HUES48 (cell line): Measurements from ENCODE around the gene TLK2.
A peak's percentile ranks its signal among the peaks of the same experiment; 100 is the strongest.

Experiments used
- H3K27ac ChIP-seq: one replicate; pipeline ENCODE4 v1.7.0; 2013; ENCODE audit warnings: low read depth, low read length, inconsistent platforms
- H3K27me3 ChIP-seq: 2 replicates; pipeline ENCODE4 v1.6.1; 2013; ENCODE audit warnings: mild to moderate bottlenecking, low read length; ENCODE audit not compliant: control insufficient read depth, insufficient read depth
- H3K36me3 ChIP-seq: 2 replicates; pipeline ENCODE4 v1.6.1; 2013; ENCODE audit warnings: low read length; ENCODE audit not compliant: control insufficient read depth, insufficient read depth
- H3K4me1 ChIP-seq: 2 replicates; pipeline ENCODE4 v1.6.1; 2013; ENCODE audit warnings: mild to moderate bottlenecking, low read length; ENCODE audit not compliant: control insufficient read depth, insufficient read depth
- H3K4me3 ChIP-seq: 2 replicates; pipeline ENCODE4 v1.5.1; 2013; ENCODE audit warnings: mild to moderate bottlenecking, low read depth, low read length
- H3K9ac ChIP-seq: 2 replicates; pipeline ENCODE4 v1.6.1; 2013; ENCODE audit warnings: mild to moderate bottlenecking, low read depth, low read length, moderate library complexity
- H3K9me3 ChIP-seq: 2 replicates; pipeline ENCODE4 v1.6.1; 2013; ENCODE audit warnings: low read length; ENCODE audit not compliant: control insufficient read depth, insufficient read depth

The TLK2 gene

DNA sequence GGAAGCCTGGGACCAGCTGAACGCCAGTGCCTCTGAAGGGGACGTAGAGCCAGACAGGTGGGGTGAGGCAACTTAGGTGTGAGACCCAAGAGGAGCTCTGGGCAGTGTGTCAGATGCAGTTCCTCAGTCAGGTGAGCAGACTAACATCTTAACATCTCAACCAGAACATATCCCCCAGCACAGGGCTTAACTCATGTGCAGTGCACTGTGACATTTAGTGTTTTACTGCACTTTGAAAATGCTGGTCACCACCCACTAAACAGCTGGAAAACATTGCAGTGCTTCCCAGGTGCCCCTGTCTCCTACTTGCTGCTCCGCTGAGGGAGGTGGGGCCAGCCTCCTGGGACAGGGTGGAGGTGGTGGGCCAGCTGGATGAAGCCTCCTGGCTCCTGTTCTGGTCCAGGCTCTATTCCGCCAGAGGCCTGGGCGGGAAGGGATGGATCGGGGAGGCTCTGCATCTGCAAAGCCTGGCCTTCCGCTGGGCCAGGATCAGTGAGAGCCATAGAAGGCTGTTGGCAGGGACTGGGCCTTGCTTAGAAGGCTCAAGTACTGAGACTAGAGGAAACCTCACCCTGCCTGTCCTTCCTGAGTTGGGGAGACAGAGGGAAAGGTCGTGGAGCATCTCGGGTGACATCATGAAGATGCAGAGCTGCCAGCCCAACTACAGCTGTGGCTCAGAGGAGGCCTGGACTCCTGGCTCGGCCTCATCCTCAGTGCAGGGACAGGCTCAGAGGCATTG is 141.0 kb downstream of the TLK2 start:
- Histone ChIP-seq H3K27me3 (no peaks in the 10 kb centered on the region), H3K9me3 (no peaks in the 10 kb centered on the region), H3K4me3 (no peak overlapping the region), H3K4me1 (peaks cover 12% of the 10 kb centered on the region), H3K27ac (no peak overlapping the region), H3K9ac (no peak overlapping the region), H3K36me3 (peaks cover 11% of the 10 kb centered on the region; the same call in 1 of the 2 replicates)

GRCh38 chr17:62621223-62621622 is 142.6 kb downstream of the TLK2 start:
- Histone ChIP-seq H3K36me3 (no peaks in the 10 kb centered on the region), H3K9ac (no peak overlapping the region), H3K9me3 (no peaks in the 10 kb centered on the region), H3K27me3 (no peaks in the 10 kb centered on the region), H3K27ac (no peak overlapping the region), H3K4me3 (no peak overlapping the region), H3K4me1 (peaks cover 12% of the 10 kb centered on the region)

DNA sequence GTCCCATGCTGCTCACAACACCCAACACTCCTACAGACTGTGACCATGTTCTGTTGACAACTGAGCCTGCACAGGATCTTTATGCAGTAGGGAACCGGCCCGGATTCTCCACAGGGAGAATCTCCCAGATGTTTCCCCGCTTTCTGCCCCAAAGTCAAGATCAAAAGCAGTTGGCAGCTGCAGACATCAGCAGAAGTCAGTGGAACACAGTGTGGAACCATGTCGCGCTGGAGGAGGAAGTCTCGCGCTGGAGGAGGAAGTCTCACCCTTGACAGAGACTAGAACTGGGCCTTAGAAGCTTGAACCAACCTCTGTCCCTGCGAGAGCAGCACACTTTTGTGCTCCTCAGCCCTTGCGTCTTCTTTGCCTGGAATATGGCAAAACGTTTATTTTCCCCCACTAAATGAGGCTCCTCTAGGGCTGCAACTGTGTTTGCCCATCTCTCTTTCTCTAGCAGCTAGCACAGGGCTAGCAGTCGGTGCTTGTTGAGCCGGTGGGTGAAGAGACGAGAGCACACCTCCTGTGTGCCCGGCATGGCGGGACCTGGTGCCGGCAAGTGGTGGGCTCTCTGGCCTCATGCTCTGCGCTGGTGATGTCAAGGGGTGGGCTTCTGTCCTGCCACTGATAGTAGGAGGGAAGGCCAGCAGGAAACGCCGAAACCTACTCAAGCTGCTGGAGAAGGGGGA is 146.7 kb downstream of the TLK2 start:
- Histone ChIP-seq H3K27ac (no peak overlapping the region), H3K9me3 (no peaks in the 10 kb centered on the region), H3K4me3 (no peak overlapping the region), H3K27me3 (peaks cover 4% of the 10 kb centered on the region; the same call in 1 of the 2 replicates), H3K36me3 (no peaks in the 10 kb centered on the region), H3K4me1 (peaks cover 15% of the 10 kb centered on the region), H3K9ac (no peak overlapping the region)

DNA sequence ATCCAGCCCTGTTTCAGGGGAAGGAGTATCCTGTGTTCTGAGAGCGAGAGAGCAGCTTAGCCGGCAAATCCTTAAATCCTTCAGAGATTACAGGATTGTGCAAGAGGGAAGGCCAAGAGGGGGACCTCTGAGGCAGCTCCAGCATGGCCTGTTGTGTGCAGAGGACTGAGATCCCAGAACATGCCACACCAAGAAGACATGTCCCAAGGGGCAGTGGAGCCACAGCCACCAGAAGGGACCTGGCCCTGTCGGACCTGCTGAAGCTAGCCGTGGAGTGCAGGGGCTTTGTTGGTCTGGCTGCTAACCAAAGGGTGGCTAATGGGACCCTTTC is 147.2 kb downstream of the TLK2 start:
- no peaks in the 10 kb centered on the region for H3K36me3 ChIP-seq
- H3K9ac ChIP-seq = no peak overlapping the region
- H3K27me3 ChIP-seq = peaks cover 4% of the 10 kb centered on the region; the same call in 1 of the 2 replicates
- peak overlapping the region; percentile 20 for H3K27ac ChIP-seq
- H3K4me1 ChIP-seq = peaks cover 15% of the 10 kb centered on the region
- H3K9me3 ChIP-seq = no peaks in the 10 kb centered on the region
- no peak overlapping the region for H3K4me3 ChIP-seq

- no peaks in the 10 kb centered on the region for H3K36me3 ChIP-seq
- H3K4me3 ChIP-seq = peak overlapping the region; percentile 84
- H3K27ac ChIP-seq = peak overlapping the region; percentile 54
- H3K4me1 ChIP-seq = peaks cover 15% of the 10 kb centered on the region
- H3K9me3 ChIP-seq = no peaks in the 10 kb centered on the region
- H3K27me3 ChIP-seq = peaks cover 4% of the 10 kb centered on the region; the same call in 1 of the 2 replicates
- peak overlapping the region; percentile 64 for H3K9ac ChIP-seq
Measured at GRCh38 chr17:62626719-62627218, 148.1 kb downstream of the TLK2 start.

GRCh38 chr17:62627219-62627903 is 148.7 kb downstream of the TLK2 start, which contains the start of gene MRC2:
Gene MRC2 (plus strand): TSS chr17:62627670. CDS start chr17:62627803, 133 bp downstream.
- peak within 1 kb of the TSS; percentile 54 for H3K27ac ChIP-seq
- peak within 1 kb of the TSS; percentile 64 for H3K9ac ChIP-seq
- peaks cover 4% of the 10 kb centered on the region; the same call in 1 of the 2 replicates for H3K27me3 ChIP-seq
- H3K36me3 ChIP-seq = no peaks in the 10 kb centered on the region
- peak within 1 kb of the TSS; percentile 84 for H3K4me3 ChIP-seq
- no peaks in the 10 kb centered on the region for H3K9me3 ChIP-seq
- H3K4me1 ChIP-seq = peaks cover 16% of the 10 kb centered on the region

DNA sequence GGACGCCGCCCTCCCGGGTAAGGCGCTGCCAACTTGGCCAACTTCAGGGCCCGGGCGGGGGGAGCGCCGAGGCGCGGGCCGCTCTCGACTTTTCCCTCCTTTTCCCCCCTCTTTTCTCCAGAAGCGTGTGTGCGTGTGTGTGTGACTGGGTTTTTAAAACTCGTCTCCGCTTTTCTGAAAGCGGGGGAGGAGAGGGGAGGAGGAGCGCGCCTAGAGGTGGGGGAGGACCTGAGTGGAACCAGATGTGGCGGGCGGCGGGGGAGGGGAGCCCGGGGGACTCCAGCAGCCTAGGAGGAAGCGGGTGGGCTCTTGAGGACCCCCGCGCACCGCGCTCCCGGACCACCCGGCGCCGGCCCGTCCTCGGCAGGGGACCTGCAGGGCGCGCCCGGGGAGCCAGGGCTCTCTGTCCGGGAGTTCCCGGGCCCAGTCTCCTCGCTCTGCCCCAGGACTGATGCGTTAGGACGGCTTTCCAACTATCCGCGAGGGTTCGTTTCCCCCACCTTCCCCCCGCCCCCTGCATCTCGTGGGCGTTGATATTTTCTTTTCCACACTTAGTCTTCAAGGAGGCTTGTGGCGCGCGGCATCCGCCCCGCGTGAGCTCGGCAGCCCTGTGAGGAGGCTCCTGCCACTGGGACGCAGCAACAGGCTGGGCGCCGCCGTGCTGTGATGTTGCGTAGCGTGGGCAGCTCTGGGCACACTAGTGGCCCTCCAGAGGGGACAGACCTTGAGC is 149.4 kb downstream of the TLK2 start:
- Histone ChIP-seq H3K27ac (peak overlapping the region; percentile 54), H3K27me3 (peaks cover 4% of the 10 kb centered on the region; the same call in 1 of the 2 replicates), H3K4me3 (peak overlapping the region; percentile 84), H3K36me3 (no peaks in the 10 kb centered on the region), H3K9ac (peak overlapping the region; percentile 64), H3K4me1 (peaks cover 23% of the 10 kb centered on the region), H3K9me3 (no peaks in the 10 kb centered on the region)

- H3K9ac ChIP-seq = no peak overlapping the region
- no peaks in the 10 kb centered on the region for H3K36me3 ChIP-seq
- no peaks in the 10 kb centered on the region for H3K9me3 ChIP-seq
- peaks cover 4% of the 10 kb centered on the region; the same call in 1 of the 2 replicates for H3K27me3 ChIP-seq
- peaks cover 26% of the 10 kb centered on the region for H3K4me1 ChIP-seq
- peak overlapping the region; percentile 14 for H3K27ac ChIP-seq
- H3K4me3 ChIP-seq = peak overlapping the region; percentile 84
Measured at GRCh38 chr17:62628831-62629555, 150.4 kb downstream of the TLK2 start.

DNA sequence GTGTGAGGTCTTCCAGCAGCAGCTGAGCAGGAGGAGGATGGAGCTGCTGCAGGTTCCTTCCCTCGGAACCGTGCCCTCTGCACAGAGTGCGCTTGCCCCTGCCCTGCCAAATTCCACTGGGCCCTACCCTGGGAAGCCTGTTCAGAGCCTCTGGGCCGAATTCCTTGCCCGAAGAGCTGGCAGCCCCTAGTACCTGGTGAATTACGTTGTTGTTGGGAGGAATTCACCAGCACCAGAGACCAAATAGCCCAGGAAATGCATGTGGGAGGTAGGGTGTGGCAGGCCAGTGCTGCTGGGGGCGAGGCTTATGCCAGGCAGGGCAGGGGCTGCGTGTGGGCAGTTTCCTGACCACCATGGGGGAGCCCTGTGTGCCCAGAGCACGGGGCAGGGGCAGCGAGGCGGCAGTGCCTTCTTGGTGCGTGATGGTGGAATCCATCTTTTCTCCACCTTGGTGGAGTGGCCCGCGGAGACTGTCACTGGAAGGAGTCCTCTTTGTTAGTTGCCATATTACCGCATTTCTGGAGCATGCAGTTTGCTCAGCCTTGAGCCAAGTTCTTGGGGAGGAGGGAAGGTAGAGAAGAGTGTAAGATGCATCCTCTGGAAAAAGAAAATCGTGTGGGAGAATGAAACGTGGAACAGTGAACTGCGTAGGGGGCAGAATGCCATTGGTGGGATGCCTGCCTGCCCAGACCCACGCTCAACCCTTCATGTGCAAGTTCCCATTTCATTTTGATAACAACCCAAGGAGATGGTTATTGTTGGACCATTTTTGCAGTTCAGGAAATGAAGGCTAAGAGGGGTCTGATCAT is 151.1 kb downstream of the TLK2 start:
- H3K4me1 ChIP-seq = peaks cover 26% of the 10 kb centered on the region
- peaks cover 4% of the 10 kb centered on the region; the same call in 1 of the 2 replicates for H3K27me3 ChIP-seq
- no peaks in the 10 kb centered on the region for H3K36me3 ChIP-seq
- H3K9ac ChIP-seq = no peak overlapping the region
- H3K9me3 ChIP-seq = no peaks in the 10 kb centered on the region
- H3K4me3 ChIP-seq = peak overlapping the region; percentile 84
- H3K27ac ChIP-seq = peak overlapping the region; percentile 14
